PC-3 (cell line): Measurements from ENCODE around the gene TXK. TPM values are rescaled to one million over a fixed set of nuclear protein-coding genes. Genes with fewer than 3 reads are reported as not detected.
A peak's percentile ranks its signal among the peaks of the same experiment; 100 is the strongest.

Experiments
- ATAC-seq: fragments of 200-7000 bp; cut with Tn5 transposase; 2 replicates; pipeline ENCODE4 v1.9.1; 2020; ENCODE audit warnings: mild to moderate bottlenecking, moderate library complexity
- BruUV-seq: library from RNA; stranded (reverse); fragments of 400-500 nt; replicated peaks from 2 replicates; lab custom pipeline; 2021; lab: Mats Ljungman, UMichigan
- CTCF ChIA-PET: fragments of 300-600 bp; sonication (Branson Sonifier 250); formaldehyde crosslinking; loops from one replicate; lab custom pipeline; 2022; ENCODE audit warnings: antibody characterized with exemption; lab: Charles Lee
- POLR2A ChIA-PET: fragments of 300-600 bp; sonication (Branson Sonifier 250); formaldehyde crosslinking; loops from one replicate; lab custom pipeline; 2022; ENCODE audit warnings: antibody characterized with exemption; ENCODE audit not compliant: unreplicated experiment; lab: Charles Lee
- DNase-seq: peaks from one replicate; pipeline ENCODE4 v3.0.0-alpha.2; 2015
- H2AFZ ChIP-seq: fragments of 300-600 bp; sonication (generic); 2 replicates; pipeline ENCODE4 v1.6.0; 2016; ENCODE audit warnings: antibody characterized with exemption, low read length
- H3F3A ChIP-seq: fragments of 300-600 bp; sonication (generic); one replicate; pipeline ENCODE4 v1.6.0; 2017; ENCODE audit warnings: antibody characterized with exemption, low read length, control low read depth, mild to moderate bottlenecking; ENCODE audit not compliant: unreplicated experiment
- H3K27ac ChIP-seq: fragments of 300-600 bp; sonication (generic); 2 replicates; pipeline ENCODE4 v1.5.1; 2016; ENCODE audit warnings: mild to moderate bottlenecking, low read length
- H3K27me3 ChIP-seq: fragments of 300-600 bp; sonication (generic); 2 replicates; pipeline ENCODE4 v1.6.1; 2016; ENCODE audit warnings: low read length, mixed read lengths
- H3K36me3 ChIP-seq: fragments of 300-600 bp; sonication (generic); 2 replicates; pipeline ENCODE4 v1.6.1; 2016; ENCODE audit warnings: low read depth, mixed run types, low read length, mixed read lengths
- H3K4me1 ChIP-seq: fragments of 300-600 bp; sonication (generic); 2 replicates; pipeline ENCODE4 v1.5.1; 2016; ENCODE audit warnings: low read length; ENCODE audit not compliant: insufficient read depth
- H3K4me2 ChIP-seq: fragments of 300-600 bp; sonication (generic); 2 replicates; pipeline ENCODE4 v1.6.0; 2016; ENCODE audit warnings: low read length
- H3K4me3 ChIP-seq: fragments of 300-600 bp; sonication (generic); 2 replicates; pipeline ENCODE4 v1.5.1; 2016; ENCODE audit warnings: mild to moderate bottlenecking, low read length, mixed read lengths
- H3K79me2 ChIP-seq: fragments of 300-600 bp; sonication (generic); 2 replicates; pipeline ENCODE4 v1.6.1; 2017; ENCODE audit warnings: low read length, mixed read lengths
- H3K9ac ChIP-seq: fragments of 300-600 bp; sonication (generic); 2 replicates; pipeline ENCODE4 v1.6.0; 2016; ENCODE audit warnings: mild to moderate bottlenecking, low read length
- H3K9me2 ChIP-seq: fragments of 300-600 bp; sonication (generic); replicated peaks from 2 replicates; pipeline ENCODE4 v1.6.1; 2016; ENCODE audit warnings: mixed run types, low read length, mixed read lengths
- H3K9me3 ChIP-seq: fragments of 300-600 bp; sonication (generic); 2 replicates; pipeline ENCODE4 v1.6.1; 2016; ENCODE audit warnings: low read length, mixed read lengths
- H4K20me1 ChIP-seq: fragments of 300-600 bp; sonication (generic); 2 replicates; pipeline ENCODE4 v1.6.1; 2016; ENCODE audit warnings: low read length, mixed read lengths
- CTCF ChIP-seq: fragments of 300-600 bp; sonication (generic); conservative IDR thresholded peaks from 2 replicates; pipeline ENCODE4 v1.5.1; 2017; ENCODE audit warnings: antibody characterized with exemption, low read depth, mild to moderate bottlenecking, low read length
- EZH2 ChIP-seq: fragments of 300-600 bp; sonication (generic); IDR thresholded peaks from one replicate; pipeline ENCODE4 v1.6.1; 2017; ENCODE audit warnings: antibody characterized with exemption, mild to moderate bottlenecking, low read length; ENCODE audit not compliant: unreplicated experiment
- EZH2phosphoT487 ChIP-seq: fragments of 300-600 bp; sonication (generic); IDR thresholded peaks from 2 replicates; pipeline ENCODE4 v1.6.1; 2018; ENCODE audit warnings: mild to moderate bottlenecking, antibody characterized with exemption, low read length, borderline replicate concordance
- intact Hi-C: fragments of 100-400 bp; cut with micrococcal nuclease; formaldehyde crosslinking; loops from 2 replicates; pipeline ENCODE4 v1.9.0; 2023
- total RNA-seq: library from RNA; depleted of rRNA; stranded (reverse); fragments of >200 nt; gene quantifications from 2 replicates; pipeline ENCODE4 v1.2.3, GENCODE V29; 2014

Gene TXK
- total RNA-seq, 1 experiment from 2014 or later, result 2.6 TPM

- intact Hi-C loops, result no loop called here
These were observed 3.8 kb upstream of the TXK start for GRCh38 chr4:48137846-48138245.

GRCh38 chr4:48133669-48134068 lies 381 bp downstream of the TXK start:
- Histone ChIP-seq H4K20me1 (no peaks in the 10 kb centered on the region), H3F3A (no peaks in the 10 kb centered on the region), H3K27me3 (no peaks in the 10 kb centered on the region), H3K9ac (no peak overlapping the region), H3K4me1 (peaks cover 12% of the 10 kb centered on the region), H3K36me3 (no peaks in the 10 kb centered on the region), H3K4me3 (no peak overlapping the region), H3K9me3 (no peaks in the 10 kb centered on the region), H2AFZ (no peak overlapping the region), H3K4me2 (no peak overlapping the region), H3K9me2 (no peaks in the 10 kb centered on the region), H3K27ac (no peak overlapping the region), H3K79me2 (no peaks in the 10 kb centered on the region)
- BruUV-seq, result no TSS peak
- ATAC-seq, result no peak
- CTCF ChIA-PET, result no interaction called here
- TF ChIP-seq EZH2phosphoT487 (no peak), EZH2 (no peak), CTCF (no peak)
- intact Hi-C loops, result no loop called here
- POLR2A ChIA-PET, result no interaction called here
- no peak for DNase-seq

More at GRCh38 chr4:48137846-48138245, 3.8 kb upstream of the TXK start:
- CTCF ChIA-PET, result no interaction called here
- H3F3A ChIP-seq, result no peaks in the 10 kb centered on the region
- no peaks in the 10 kb centered on the region for H3K79me2 ChIP-seq
- no peaks in the 10 kb centered on the region for H3K9me2 ChIP-seq
- H3K4me2 ChIP-seq, result no peak overlapping the region
- POLR2A ChIA-PET, result no interaction called here
- no peaks in the 10 kb centered on the region for H3K27me3 ChIP-seq
- H4K20me1 ChIP-seq, result no peaks in the 10 kb centered on the region
- H3K36me3 ChIP-seq, result no peaks in the 10 kb centered on the region
- no peaks in the 10 kb centered on the region for H3K4me1 ChIP-seq
- TF ChIP-seq EZH2 (no peak), CTCF (no peak), EZH2phosphoT487 (no peak)
- H3K4me3 ChIP-seq, result no peak overlapping the region
- H2AFZ ChIP-seq, result no peak overlapping the region
- no peak overlapping the region for H3K9ac ChIP-seq
- ATAC-seq (no peak), DNase-seq (no peak)
- BruUV-seq, result no TSS peak
- no peaks in the 10 kb centered on the region for H3K9me3 ChIP-seq
- no peak overlapping the region for H3K27ac ChIP-seq

- H3K27ac ChIP-seq, result no peak overlapping the region
- intact Hi-C loops, result no loop called here
- peaks cover 29% of the 10 kb centered on the region for H3K4me1 ChIP-seq
- no peaks in the 10 kb centered on the region for H3K79me2 ChIP-seq
- no peaks in the 10 kb centered on the region for H3K27me3 ChIP-seq
- no peaks in the 10 kb centered on the region for H3F3A ChIP-seq
- ChIA-PET CTCF (no interaction called here), POLR2A (no interaction called here)
- no peaks in the 10 kb centered on the region for H4K20me1 ChIP-seq
- BruUV-seq, result no TSS peak
- H3K4me2 ChIP-seq, result no peak overlapping the region
- no peak for ATAC-seq
- H3K9me3 ChIP-seq, result no peaks in the 10 kb centered on the region
- no peak overlapping the region for H2AFZ ChIP-seq
- peak; percentile 1 for DNase-seq
- H3K9ac ChIP-seq, result no peak overlapping the region
- H3K36me3 ChIP-seq, result no peaks in the 10 kb centered on the region
- TF ChIP-seq EZH2phosphoT487, result no peak
- TF ChIP-seq EZH2, result no peak
- TF ChIP-seq CTCF, result no peak
- no peak overlapping the region for H3K4me3 ChIP-seq
- no peaks in the 10 kb centered on the region for H3K9me2 ChIP-seq
These were observed 2.3 kb downstream of the TXK start for GRCh38 chr4:48131736-48132135.
